Measurements from ENCODE around the gene HS3ST6. TPM values are rescaled to one million over a fixed set of nuclear protein-coding genes. Genes with fewer than 3 reads are reported as not detected.

HS3ST6 gene
- total and polyA plus RNA-seq, 9 of the 15 experiments (the other 6 are each of a cell fraction or from before 2014, with no cell fraction given): not detected

DNA sequence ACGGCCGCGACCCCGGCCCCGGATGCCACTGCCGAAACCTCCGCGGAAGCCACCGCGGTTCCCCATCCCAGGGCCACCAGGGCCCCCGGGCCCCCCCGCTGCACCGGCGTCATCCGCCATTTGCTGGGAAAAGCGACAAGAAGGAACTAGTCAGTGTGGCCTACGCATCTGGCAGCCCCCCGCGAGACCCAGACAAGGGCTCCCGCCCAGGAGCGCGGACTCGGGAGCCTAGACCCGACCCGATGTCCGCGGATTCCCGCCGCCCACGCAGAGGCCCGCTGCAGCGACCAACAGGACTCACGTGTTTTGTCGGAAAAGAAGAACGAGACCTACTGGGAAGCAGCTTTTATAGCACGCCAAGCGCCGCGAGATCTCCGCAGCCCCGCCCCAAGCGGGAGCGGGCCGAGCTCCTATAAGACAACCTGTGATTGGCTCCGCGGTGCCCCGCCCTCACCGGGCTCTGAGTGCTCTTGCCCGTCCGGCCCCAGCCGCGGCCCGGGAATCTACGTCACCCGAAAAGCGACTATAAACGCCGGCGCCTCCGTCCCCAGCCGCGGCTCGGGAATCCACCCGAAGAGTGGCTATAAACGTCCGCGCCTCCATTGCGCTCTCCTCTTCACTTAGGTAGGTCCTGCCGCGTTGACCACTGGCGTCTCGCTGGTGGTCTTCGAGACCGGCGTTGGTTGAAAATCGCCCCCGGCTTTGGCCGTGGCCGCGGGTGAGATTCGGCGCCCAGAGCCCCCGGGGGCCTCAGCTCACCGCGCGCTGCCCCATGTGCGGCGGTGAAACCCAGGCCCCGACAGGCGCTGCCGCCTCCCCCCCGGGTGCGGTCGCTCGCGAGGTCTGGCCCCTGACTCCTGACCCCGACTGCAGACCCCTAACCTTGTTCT lies 46.5 kb upstream of the HS3ST6 start, which contains the start of gene RPS2 (continued):
- TF ChIP-seq ZNF586 (CRISPR knock-in tag; conservative IDR thresholded peaks at IDR 0.05) (peak; percentile 61; the same call in 1 of the 2 replicates), PCBP1 (IDR thresholded peaks at IDR 0.05; ENCODE audit: low read depth, low read length, poor library complexity, severe bottlenecking) (peak; percentile 96), ZFP30 (CRISPR knock-in tag; IDR thresholded peaks at IDR 0.05; ENCODE audit: borderline replicate concordance) (no peak), NFATC3 (IDR thresholded peaks at IDR 0.05) (no peak), OTX1 (CRISPR knock-in tag; IDR thresholded peaks at IDR 0.05) (0 out of 2 replicates have a peak, but pooled peaks have one; percentile 49), NCOA1 (IDR thresholded peaks at IDR 0.05; ENCODE audit: low read depth) (no peak), CCNT2 (IDR thresholded peaks at IDR 0.05; ENCODE audit: borderline replicate concordance, extremely low read depth, insufficient read length, low read depth, low read length) (peak; percentile 52), KDM2B (CRISPR knock-in tag; IDR thresholded peaks at IDR 0.05) (no peak; the same call in 1 of the 2 replicates), ETV5 (CRISPR knock-in tag; IDR thresholded peaks at IDR 0.05; ENCODE audit: low read depth) (peak; percentile 67; the same call in 1 of the 2 replicates), ZNF316 (IDR thresholded peaks at IDR 0.05) (no peak), TAF1 (IDR thresholded peaks at IDR 0.05; ENCODE audit: control insufficient read depth, extremely low read depth, insufficient read depth, low read length, severe bottlenecking) (peak; percentile 99), ZNF253 (CRISPR knock-in tag; conservative IDR thresholded peaks at IDR 0.05) (0 out of 2 replicates have a peak, but pooled peaks have one; percentile 4)
- TF ChIP-seq, protein P1, sequence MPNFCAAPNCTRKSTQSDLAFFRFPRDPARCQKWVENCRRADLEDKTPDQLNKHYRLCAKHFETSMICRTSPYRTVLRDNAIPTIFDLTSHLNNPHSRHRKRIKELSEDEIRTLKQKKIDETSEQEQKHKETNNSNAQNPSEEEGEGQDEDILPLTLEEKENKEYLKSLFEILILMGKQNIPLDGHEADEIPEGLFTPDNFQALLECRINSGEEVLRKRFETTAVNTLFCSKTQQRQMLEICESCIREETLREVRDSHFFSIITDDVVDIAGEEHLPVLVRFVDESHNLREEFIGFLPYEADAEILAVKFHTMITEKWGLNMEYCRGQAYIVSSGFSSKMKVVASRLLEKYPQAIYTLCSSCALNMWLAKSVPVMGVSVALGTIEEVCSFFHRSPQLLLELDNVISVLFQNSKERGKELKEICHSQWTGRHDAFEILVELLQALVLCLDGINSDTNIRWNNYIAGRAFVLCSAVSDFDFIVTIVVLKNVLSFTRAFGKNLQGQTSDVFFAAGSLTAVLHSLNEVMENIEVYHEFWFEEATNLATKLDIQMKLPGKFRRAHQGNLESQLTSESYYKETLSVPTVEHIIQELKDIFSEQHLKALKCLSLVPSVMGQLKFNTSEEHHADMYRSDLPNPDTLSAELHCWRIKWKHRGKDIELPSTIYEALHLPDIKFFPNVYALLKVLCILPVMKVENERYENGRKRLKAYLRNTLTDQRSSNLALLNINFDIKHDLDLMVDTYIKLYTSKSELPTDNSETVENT (CRISPR knock-in tag; IDR thresholded peaks at IDR 0.05): 0 out of 2 replicates have a peak, but pooled peaks have one; percentile 47
- TF ChIP-seq, protein P2, sequence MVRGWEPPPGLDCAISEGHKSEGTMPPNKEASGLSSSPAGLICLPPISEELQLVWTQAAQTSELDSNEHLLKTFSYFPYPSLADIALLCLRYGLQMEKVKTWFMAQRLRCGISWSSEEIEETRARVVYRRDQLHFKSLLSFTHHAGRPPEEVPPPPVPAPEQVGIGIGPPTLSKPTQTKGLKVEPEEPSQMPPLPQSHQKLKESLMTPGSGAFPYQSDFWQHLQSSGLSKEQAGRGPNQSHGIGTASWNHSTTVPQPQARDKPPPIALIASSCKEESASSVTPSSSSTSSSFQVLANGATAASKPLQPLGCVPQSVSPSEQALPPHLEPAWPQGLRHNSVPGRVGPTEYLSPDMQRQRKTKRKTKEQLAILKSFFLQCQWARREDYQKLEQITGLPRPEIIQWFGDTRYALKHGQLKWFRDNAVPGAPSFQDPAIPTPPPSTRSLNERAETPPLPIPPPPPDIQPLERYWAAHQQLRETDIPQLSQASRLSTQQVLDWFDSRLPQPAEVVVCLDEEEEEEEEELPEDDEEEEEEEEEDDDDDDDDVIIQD (CRISPR knock-in tag; IDR thresholded peaks at IDR 0.05): no peak
